Islet of Langerhans (tissue), 1 donor: Measurements from ENCODE around the gene SLX4.
"Not testable (repeated sequence)": the region's sequence is repeated elsewhere in the genome, so short reads cannot be mapped to it uniquely, and the experiment has no call there.

Experiments used
- FAIRE-seq: peaks from one replicate; lab custom pipeline; 2011; peaks lifted over from hg19 to GRCh38; lab: Jason Lieb, UNC

The SLX4 gene

DNA sequence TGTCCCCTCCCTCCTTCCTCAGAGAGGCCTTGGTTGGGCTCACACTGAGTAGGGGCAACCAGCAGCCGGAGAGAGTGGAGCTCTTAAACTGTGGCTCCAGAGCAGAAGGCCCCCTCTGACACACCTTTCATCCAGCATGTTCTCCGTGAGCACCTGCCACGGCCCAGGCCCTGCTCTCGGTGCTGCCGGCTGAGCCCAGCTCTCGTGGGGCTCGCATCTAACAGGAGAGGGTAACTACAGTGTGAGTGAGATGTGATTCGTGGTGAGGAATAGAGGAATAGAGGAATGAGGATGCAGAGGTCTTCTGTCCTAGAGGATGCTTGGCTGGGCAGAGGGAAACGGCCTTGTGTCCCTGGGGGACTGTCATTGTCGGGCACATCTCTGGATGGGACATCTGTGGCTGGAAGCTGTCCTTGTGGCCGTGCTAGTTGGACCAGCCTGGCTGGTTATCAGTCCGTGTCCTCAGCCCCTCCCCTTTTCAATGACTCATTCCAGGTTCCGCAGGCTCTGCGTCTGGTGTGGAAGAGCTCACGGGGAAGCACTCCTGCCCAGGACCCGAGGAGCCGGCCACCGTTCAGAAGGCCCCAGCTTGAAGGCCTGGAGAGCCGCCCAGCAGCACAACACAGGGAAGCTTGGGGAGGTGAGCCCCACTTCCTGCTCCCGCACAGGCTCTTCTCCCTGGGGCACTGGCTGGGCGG, 31.1 kb upstream of the SLX4 start:
- no peak for FAIRE-seq

DNA sequence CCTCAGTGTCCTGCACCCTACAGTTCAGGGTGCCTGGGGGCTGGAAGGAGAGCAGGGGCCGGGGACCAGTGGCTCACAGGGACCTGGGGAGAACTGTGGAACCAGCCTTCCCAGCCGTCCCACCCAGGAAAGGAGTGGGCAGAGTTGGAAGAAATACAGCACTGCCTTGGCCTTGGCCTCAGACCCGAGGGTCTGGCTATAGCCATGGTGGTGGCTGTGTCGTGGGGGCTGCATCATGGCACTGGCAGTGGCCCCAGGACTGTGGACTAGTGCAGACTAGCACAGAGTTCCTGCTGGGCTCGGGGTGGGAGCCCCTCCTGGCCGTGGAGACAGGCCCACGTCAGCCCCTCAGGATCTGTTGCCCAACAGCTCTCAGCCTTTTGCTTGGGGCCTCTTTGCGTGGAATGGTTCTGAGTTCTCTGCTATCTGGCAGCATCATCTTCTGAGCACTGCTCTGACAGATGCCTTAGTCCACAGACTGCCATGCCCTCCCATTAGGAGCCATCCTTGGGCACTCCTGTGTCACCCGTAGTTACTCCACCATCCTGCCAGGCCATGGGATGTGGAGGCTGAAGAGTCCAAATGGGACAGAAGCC, 30.5 kb upstream of the SLX4 start:
- no peak for FAIRE-seq

DNA sequence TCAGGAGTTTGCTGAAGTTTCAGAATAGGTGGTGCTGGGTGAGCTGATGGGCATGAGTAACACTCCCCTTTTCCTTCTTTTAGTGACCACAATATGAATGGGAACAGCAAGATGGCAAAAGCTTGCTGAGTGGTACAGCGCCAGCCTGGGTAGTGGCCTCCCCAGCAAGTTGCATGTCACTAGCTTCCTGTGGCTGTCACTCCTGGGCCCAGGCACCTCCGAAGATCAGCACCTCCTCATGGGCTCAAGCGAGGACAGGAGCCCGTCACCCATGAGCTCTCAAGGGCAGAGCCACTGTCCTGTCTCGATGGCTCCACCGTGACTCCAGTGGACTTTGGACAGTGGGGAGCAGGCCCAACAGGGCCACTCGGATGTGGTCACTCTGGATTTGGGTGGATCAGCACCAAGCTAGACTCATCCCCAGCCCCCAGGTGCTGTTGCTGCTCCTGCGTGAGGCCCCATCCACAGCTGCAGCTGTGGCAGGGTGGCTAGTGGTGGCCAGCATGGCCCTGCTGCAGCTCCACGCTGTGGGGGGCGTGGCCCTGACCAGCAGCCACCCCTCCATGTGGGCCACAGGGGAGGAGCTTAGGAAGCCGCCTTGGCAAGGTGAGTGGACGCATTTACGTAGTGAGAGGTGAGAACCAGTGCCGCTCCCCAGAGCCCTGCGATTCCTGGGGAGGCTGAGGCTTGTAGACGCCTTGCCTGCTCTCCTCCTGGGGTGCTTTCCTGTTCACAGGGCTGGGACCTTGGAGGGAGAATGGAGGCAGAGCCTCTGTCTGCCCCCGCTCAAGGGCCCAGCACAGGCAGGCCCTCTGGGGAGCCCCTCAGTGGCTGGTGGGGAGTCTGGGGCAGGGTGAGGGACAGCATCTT, 29.5 kb upstream of the SLX4 start:
- FAIRE-seq: no peak

DNA sequence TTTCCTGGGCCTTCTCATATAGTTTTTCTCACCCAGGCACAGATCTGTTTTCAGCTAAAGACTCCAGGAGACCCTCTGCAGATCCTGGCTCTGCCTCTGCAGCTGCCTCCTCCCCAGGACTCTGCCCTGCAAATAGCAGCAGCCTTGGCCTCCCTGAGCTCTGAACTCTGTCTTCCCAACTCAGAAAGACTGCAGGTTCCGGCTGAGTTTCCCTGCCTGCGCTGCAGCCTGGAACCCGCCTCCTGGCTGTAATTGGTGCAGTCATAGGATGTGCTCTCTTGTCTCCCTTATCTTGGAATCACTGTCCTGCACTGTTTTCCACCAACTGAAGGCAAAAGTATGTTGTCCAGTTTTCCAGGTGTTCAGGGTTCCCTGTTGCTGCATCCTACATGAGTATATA, 28.8 kb upstream of the SLX4 start:
- FAIRE-seq: no peak

DNA sequence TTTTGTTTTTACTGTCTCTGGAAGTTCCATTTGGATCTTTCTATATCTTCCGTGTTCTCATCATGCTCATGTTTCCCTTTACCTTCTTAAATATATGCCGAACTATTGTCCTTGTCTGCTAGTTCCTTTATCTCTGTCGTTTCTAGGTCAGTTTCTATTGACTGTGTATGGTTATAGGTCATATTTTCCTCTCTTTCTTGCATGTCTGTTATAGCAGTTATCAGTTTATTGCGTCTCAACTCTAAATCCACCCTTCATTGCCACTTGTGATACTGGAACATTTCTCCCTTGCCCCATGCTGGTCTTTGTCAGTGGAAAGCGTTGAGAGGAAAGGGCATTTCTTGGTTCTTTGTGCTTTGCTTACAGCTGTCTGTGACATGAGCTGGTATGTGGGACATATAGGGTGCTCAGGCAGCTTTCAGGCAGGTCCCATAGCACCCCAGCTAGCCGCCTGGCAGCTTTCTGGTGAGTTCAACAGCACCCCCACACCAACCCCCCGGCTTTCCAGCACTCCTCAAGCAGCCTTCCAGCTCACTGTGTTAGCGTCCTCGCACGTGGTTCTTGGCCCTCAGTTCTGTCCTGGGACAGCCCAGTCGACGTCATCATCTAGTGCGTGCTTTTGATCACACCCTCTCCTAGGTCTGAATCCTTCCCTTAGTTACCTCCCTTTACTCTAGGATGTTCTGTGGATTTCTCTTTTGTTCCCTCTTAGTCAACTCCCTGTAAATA, 27.7 kb upstream of the SLX4 start:
- no peak for FAIRE-seq

DNA sequence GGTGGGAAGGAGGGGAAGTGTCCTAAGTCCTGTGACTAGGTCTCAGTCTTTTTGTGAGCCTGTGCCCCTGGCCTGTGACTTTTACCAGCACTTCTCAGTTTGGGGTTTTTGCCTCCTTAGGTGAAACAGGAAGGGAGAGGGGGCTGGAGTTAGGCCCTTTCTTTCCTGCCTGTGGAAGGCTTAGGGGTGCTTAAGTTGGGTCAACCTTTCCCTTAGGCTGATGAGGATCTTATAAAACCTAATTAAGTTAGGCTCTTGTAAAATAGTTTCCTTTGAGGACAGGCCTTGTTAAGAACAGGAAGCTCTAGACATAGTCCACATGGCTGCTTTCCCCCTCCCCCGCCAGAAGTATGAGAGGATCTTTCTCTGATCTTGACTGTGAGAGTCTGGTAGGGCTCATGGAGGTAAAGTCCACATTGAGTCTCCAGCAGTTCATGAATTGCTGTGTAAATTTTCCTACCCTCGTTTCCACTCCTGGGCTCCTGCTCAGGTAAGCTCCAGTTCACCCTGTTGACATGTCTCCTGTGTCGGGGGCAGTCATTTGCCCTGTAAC, 26.0 kb upstream of the SLX4 start:
- FAIRE-seq: no peak

DNA sequence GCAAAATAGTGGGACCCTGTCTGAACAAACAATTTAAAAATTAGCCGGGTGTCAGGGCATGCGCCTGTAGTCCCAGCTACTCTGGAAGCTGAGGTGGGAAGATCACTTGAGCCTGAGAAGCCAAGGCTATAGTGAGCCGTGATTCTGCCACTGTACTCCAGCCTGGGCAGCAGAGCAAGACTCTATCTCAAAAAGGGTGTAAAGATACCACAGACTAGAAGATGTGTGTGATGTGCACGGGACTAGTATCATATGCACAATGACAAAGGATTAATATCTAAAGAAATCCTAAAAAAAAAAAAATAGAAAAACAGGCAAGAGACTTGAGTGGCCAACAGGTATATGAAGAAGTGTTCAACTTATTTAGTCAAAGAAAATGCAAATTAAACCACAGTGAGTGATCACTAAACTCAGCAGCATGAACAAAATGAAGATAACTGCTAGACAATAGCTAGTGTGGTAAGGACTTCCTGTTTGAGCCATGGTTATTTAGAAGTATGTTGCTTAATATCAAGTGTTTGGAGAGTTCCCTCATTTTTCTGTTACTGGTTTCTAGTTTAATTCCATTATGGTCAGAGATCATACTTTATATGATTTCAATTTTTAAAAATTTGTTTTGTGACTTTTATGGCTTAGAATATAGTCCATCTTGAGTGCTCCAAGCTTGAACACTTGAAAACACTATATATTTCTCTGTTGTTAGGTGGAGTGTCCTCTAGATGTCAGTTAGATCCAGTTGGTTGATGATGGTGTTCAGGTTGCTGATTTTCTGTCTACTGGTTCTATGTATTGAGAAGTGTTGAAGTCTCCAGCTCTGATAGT, 14.7 kb upstream of the SLX4 start:
- no peak for FAIRE-seq

DNA sequence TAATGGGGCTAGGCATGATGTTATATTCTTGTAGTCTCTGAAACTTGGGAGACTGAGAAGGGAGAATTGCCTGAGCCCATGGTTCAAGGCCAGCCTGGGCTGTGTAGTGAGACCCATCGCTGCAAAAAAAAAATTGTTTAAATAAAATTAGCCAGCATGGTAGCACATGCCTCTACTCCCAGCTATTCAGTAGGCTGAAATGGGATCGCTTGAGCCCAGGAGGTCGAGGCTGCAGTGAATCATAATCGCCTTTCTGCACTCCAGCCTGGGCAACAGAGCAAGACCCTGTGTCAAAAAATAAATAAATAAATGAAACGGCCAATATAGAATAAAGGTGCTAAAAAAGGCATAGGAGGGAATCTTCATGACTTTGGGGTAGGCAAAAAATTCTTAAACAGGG, 13.9 kb upstream of the SLX4 start:
- FAIRE-seq: no peak

DNA sequence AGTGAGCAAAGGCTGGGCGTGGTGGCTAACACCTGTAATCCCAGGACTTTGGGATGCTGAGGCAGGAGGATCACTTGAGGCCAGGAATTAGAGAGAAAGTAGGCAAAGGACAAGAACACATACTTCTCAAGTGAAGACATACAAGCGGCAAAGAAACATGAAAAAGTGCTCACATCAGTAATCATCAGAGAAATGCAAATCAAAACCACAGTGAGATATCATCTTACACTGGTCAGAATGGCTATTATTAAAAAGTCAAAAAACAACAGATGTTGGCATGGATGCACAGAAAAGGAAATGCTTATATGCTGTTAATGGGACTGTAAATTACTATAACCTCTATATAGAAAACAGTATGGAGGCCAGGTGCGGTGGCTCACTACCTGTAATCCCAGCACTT, 12.2 kb upstream of the SLX4 start:
- no peak for FAIRE-seq

DNA sequence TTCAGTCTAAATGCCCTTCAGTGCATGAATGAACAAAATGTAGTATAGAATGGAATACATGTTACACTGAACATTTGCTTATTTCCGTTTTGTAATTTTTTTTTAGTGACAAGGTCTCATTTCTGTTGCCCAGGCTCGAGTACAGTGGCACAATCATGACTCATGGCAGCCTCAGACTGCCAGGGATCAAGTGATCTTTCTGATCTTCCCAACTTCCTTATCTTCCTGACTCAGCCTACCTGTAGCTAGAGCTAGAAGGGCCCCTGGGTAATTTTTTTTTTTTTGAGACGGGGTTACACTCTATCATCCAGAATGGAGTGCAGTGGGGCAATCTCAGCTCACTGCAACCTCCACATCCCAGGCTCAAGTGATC, 7.3 kb upstream of the SLX4 start:
- FAIRE-seq: no peak

DNA sequence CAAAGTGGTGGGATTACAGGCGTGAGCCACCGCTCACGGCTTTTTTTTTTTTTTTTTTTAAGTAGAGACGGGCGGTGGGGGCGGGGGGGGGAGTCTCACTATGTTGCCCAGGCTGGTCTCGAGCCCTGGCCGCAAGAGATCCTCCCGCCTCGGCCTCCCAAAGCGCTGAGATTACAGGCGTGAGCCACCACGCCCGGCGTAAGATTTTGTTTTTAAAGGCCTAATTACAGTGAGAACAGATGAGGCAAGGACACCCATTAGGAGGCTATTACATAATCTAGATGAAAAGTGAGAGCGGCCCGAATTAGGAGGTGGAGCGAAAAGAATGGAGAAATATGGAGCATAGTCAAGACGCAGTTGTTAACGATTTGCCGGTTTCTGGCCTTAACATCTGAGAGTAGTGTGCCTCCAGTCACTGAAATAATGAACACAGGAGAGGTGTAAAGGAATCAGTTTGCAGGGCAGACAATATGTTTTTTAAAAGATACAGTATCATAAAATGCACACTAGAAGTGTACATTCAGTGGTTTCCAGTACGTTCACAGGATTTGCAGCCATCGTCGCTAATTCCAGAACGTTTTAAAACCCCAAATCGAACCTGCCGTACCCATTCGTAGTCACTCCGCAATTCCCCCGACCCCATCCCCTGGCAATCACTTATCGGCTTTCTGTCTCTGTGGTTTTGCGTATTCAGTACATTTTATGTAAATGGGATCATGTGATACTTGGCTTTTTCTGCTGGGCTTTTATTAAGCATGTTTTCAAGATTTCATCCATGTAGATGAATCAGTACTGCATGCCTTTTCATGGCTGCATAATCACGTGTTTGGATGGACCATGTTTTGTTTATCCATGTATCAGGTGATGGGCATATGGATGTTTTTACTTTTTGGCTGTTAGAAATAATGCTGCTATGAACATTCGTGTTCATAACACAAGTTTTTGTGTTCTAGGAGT, 1.4 kb upstream of the SLX4 start:
- FAIRE-seq: no peak

DNA sequence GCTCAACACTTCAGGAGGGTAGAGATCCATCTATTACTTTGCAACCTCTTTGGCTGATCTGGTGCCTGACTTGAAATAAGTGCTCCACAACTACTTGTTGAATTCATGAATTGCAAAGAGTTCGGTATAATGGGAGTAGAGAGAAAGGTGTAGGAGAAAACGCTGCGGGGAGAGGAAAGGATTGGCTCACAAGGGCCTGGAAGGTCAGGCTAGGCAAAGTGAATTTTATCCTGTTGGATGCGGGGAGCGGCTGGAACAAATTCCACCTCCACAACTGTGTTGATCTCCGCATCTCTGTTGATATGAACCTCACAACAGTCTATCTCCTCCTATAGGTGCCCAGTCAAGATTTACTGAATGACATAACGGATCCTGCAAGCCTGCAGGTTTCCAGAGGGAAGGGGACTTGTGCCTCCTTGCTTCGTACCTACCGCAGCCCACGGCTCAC, 684 bp downstream of the SLX4 start:
- no peak for FAIRE-seq

DNA sequence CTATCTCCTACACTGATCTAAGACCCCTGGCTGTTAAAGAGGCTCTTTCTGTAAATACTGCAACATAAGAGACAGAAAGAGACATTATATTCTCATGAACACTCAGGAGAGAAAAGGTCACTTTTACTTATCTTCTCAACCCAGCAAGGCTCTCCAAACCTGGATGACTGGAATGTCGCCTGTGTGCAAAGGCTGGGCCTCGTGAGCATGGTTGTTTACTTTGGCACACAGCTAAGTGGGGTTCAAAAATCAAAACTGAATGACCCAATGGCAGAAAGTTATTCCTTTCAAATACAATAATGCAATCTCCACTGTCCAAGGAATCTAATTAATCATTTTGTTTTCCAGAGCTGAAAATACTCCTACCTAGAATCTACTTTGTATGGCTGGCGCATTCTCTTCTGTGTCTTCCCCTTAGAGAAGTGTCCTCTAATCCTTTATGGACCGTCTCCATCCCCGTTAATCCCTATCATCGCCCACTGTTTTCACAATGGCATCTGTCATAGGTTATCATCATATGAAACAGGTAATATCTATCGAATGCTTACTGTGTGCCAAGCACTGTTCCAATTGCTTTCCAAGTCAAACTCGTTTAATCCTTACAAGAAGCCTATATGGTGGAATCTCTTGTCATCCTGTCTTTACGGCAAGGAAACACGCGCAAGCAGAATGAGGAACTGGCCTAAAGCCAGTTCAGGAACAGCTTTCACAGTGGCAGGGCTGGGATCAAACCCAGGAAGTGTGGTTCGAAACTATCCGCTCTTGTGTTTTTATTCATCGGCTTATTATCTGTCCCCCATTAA, 1.3 kb downstream of the SLX4 start:
- FAIRE-seq: no peak

DNA sequence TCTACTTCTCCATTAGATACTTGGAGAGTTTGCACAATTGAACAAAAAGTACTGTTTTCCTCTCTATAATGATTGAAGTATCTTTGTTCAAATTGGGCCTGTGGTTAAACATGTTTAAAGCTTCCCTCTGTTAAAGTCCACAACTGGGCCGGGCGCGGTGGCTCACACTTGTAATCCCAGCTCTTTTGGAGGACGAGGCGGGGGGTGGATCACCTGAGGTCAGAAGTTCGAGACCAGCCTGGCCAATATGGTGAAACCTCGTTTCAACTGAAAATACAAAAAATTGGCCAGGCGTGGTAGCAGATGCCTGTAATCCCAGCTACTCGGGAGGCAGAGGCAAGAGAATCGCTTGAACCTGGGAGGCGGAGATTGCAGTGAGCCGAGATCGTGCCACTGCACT, 2.4 kb downstream of the SLX4 start:
- not testable (repeated sequence) for FAIRE-seq

DNA sequence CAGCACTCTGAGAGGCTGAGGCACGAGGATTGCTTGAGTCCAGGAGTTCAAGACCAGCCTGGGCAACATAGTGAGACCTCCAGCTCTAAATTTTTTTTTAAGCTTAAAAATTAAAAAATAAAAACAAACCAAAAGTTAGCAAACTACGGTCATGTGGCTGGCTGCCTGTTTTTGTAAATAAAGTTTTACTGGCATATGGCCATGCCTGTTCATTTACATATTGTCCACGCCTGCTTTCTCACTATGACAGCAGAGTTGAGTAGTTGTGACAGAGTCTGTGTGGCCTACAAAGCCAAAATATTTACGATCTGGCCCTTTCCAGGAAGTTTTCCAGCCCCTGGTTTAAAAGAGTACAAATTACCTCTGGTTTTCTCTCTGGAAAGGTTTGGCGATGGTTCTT, 3.3 kb downstream of the SLX4 start:
- FAIRE-seq: no peak

DNA sequence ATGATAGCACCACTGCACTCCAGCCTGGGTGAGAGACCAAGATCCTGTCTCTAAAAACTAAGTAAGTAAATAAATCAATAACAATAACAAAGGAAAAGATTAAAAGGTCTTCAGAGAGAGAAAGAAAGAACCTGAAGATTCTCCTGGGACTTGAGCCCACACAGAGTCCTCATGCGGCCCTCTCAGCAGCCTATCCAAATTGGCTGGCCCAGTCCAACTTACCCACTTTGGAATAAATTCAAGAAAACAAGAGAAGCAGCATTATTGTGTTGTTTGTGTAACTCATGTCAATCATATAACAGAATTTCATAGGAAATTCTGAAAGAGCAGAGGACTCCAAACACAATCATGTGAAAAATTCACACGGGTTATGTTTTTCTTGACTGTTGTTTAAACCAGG, 3.8 kb downstream of the SLX4 start:
- no peak for FAIRE-seq

DNA sequence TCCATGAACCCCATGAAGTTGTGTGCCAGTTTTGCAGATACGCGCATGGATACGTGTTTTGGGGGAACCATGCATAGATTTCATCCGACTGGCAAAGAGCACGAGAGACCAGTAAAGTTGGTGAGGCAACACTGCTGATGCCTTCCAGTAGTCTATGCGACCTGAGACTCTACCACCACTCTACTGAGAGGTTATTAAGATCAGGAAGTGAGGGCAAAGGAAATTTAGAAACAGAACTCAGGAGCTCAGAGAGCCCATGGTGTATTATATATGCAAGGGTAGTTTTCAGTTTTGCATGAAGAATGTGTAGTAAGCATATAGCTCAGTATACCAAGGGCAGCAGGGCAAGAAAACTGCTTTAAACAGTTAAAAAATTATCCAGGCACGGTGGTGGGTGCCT, 4.2 kb downstream of the SLX4 start:
- FAIRE-seq: no peak

DNA sequence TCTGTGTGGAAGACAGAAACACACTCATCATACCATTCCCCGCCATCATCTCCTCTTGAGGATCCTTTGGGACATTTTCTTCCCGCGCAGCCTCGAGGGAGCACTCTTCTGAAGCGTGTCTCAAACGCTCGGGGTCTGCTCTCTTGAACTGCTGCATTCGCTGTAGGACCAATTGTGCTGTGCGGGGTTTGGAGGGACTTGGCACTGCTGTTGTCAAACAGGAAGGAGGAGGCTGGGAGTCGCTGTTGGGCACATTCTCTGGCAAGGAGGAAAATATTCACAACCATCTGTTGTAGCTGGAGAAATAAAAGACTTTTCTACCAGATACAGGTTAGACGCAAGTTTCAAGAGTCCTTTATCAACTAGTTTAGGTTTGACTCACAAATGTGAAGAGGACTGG, 5.0 kb downstream of the SLX4 start:
- FAIRE-seq: no peak

DNA sequence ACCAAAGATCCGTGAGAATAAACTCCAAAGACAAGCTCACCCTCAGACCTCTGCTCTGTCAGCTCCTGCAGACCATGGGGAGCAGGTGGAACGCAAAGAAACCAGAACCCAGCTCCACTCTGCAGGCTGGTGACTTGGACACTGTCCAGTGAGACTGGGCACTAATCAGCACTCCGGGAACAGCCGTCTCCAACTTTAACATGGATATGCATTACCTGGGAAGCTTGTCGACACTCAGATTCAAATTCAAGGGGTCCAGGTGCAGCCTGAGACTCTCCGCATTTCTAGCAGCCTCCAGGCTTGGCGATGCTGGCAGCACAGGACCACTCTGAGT, 9.1 kb downstream of the SLX4 start:
- no peak for FAIRE-seq
